Neural crest cell (in vitro differentiated cells): ENCODE measurements around the gene FYCO1. TPM values are rescaled to one million over a fixed set of nuclear protein-coding genes. Genes with fewer than 3 reads are reported as not detected.

Experiments used
- DNase-seq: peaks from one replicate; pipeline ENCODE4 v3.0.0; 2021; ENCODE audit warnings: low read depth, mixed read lengths, low spot score
- H3K27ac Mint-ChIP-seq: one replicate; pipeline ENCODE4 v1.8.0; 2021; ENCODE audit warnings: mild to moderate bottlenecking, mixed read lengths; ENCODE audit not compliant: unreplicated experiment
- H3K27me3 Mint-ChIP-seq: 2 replicates; pipeline ENCODE4 v1.8.0; 2021; ENCODE audit warnings: low read depth, mild to moderate bottlenecking, mixed read lengths
- H3K36me3 Mint-ChIP-seq: 2 replicates; pipeline ENCODE4 v1.8.0; 2021; ENCODE audit warnings: low read depth, mild to moderate bottlenecking, mixed read lengths
- H3K4me1 Mint-ChIP-seq: 2 replicates; pipeline ENCODE4 v1.8.0; 2021; ENCODE audit warnings: mixed read lengths
- H3K4me3 Mint-ChIP-seq: one replicate; pipeline ENCODE4 v1.8.0; 2021; ENCODE audit warnings: mild to moderate bottlenecking, mixed read lengths
- H3K9me3 Mint-ChIP-seq: 2 replicates; pipeline ENCODE4 v1.8.0; 2021; ENCODE audit warnings: mixed read lengths
- total RNA-seq: library from RNA; stranded (reverse); gene quantifications from 2 replicates; pipeline ENCODE4 v1.2.1, GENCODE V29; 2021
- TF ChIP-seq, protein P1 (sequence below): fragments of 200-600 bp; sonication (generic); conservative IDR thresholded peaks from 2 replicates; pipeline ENCODE4 v1.5.0; 2021; ENCODE audit warnings: antibody characterized with exemption, mild to moderate bottlenecking

The FYCO1 gene
- total RNA-seq, 1 donor from 2014 or later: 9.7 TPM

DNA sequence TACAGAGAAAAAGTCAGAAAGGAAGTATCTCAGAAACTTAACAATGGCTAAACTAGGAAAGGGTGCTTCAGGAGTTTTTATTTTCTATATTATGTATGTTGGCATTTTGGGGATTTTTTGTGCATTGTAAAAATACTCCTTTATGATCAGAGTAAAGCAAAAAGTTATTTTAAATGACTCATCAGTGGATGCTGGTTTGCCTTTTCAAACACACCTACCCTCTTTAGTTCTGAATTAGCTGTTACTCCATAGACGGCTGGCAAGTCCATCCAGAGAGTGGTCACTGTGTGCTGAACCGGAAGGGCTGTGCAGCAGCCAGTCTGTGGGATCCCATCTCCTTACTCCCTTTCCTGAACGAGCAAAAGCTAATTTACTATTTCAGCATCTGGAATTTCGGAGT lies 108.3 kb downstream of the FYCO1 start:
- no peaks in the 10 kb centered on the region for H3K36me3 Mint-ChIP-seq
- no peaks in the 10 kb centered on the region for H3K27me3 Mint-ChIP-seq
- DNase-seq: no peak
- H3K4me3 Mint-ChIP-seq: no peak overlapping the region
- peaks cover 1% of the 10 kb centered on the region for H3K9me3 Mint-ChIP-seq
- H3K27ac Mint-ChIP-seq: no peak overlapping the region
- peaks cover 4% of the 10 kb centered on the region for H3K4me1 Mint-ChIP-seq
- TF ChIP-seq, protein P1, sequence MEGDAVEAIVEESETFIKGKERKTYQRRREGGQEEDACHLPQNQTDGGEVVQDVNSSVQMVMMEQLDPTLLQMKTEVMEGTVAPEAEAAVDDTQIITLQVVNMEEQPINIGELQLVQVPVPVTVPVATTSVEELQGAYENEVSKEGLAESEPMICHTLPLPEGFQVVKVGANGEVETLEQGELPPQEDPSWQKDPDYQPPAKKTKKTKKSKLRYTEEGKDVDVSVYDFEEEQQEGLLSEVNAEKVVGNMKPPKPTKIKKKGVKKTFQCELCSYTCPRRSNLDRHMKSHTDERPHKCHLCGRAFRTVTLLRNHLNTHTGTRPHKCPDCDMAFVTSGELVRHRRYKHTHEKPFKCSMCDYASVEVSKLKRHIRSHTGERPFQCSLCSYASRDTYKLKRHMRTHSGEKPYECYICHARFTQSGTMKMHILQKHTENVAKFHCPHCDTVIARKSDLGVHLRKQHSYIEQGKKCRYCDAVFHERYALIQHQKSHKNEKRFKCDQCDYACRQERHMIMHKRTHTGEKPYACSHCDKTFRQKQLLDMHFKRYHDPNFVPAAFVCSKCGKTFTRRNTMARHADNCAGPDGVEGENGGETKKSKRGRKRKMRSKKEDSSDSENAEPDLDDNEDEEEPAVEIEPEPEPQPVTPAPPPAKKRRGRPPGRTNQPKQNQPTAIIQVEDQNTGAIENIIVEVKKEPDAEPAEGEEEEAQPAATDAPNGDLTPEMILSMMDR: no peak

DNA sequence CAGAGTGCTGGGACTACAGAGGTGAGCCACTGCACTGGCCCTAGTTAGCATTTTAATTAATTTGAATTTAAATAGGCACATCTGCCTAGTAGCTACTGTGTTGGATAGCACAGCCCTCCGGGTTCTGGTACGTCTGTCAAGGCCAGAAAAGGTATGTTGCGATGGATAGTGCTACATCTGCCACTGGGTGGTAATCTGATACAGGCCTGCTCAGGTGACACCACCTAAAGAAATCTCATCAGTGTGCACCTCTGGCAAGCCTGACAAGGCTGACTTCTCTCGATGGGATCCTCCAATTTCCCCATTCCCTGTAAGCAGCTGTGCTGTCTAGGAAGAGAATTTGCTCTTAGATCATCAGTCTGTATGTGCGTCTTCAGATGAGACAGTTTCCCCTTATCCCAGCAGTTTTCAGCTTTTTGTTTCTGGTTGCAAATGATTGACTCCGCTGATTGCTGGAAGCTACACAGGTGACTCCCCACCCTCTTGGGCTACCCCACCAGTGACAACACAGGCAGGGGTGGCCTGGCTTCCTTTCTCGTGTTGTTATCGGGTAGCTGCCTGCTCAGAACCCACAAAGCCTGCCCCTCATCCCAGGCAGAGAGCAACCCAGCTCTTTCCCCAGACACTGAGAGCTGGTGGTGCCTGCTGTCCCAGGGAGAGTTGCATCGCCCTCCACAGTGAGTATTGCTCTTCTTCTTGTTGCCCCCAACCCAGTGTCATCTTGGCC lies 109.5 kb downstream of the FYCO1 start, which contains the start of gene CCR9:
CCR9 (plus strand) TSS at position 565 of the 727 bp plus-strand sequence. CDS start 8,391 bp downstream, outside the sequence.
- DNase-seq: no peak
- TF ChIP-seq, protein P1: no peak
- no peaks in the 10 kb centered on the region for H3K27me3 Mint-ChIP-seq
- no peak within 1 kb of the TSS for H3K4me3 Mint-ChIP-seq
- H3K4me1 Mint-ChIP-seq: peaks cover 8% of the 10 kb centered on the region
- no peak within 1 kb of the TSS for H3K27ac Mint-ChIP-seq
- no peaks in the 10 kb centered on the region for H3K9me3 Mint-ChIP-seq
- no peaks in the 10 kb centered on the region for H3K36me3 Mint-ChIP-seq

DNA sequence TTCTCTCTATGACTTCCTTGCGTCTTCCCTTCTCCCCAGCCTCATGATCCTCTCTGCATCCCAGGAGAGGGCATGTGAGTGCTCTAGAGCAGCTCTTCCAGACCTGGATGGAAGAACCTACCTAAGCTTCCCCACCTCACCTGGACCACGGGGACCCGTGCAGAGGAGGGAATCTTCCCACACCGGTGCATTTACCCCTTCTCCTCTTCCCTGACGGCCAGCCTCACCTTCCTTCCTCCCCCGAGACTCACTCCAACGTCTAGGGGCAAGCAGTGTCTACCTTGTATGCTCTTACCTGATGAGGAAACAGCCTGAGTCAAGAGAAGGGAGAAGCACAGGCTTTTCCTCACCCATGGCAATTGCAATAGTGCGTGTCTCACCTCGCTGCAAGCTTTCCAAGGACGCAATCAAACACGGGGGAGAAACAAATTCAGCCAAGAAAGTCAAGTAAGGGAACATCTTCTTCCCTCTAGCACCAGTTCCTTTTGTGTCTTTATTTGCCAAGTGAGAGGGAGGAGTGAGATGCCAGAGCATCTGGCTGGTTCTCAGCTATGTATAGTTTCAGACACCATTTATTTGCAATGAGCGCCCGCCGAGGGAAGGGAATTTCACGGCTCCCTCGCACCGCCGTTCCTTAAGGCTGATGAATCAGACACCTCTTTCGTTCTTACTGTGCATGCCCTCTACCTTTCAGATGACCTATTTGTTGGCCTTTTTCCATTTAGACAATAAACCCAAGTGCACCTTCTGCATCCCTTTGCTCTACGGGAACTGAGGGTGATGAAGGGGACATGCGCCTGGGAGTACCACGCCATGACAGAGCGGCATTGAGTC lies 111.0 kb downstream of the FYCO1 start:
- no peaks in the 10 kb centered on the region for H3K36me3 Mint-ChIP-seq
- DNase-seq: no peak
- TF ChIP-seq, protein P1: no peak
- no peaks in the 10 kb centered on the region for H3K27me3 Mint-ChIP-seq
- H3K4me1 Mint-ChIP-seq: peaks cover 8% of the 10 kb centered on the region
- no peak overlapping the region for H3K4me3 Mint-ChIP-seq
- no peaks in the 10 kb centered on the region for H3K9me3 Mint-ChIP-seq
- H3K27ac Mint-ChIP-seq: peak overlapping the region; percentile 40

DNA sequence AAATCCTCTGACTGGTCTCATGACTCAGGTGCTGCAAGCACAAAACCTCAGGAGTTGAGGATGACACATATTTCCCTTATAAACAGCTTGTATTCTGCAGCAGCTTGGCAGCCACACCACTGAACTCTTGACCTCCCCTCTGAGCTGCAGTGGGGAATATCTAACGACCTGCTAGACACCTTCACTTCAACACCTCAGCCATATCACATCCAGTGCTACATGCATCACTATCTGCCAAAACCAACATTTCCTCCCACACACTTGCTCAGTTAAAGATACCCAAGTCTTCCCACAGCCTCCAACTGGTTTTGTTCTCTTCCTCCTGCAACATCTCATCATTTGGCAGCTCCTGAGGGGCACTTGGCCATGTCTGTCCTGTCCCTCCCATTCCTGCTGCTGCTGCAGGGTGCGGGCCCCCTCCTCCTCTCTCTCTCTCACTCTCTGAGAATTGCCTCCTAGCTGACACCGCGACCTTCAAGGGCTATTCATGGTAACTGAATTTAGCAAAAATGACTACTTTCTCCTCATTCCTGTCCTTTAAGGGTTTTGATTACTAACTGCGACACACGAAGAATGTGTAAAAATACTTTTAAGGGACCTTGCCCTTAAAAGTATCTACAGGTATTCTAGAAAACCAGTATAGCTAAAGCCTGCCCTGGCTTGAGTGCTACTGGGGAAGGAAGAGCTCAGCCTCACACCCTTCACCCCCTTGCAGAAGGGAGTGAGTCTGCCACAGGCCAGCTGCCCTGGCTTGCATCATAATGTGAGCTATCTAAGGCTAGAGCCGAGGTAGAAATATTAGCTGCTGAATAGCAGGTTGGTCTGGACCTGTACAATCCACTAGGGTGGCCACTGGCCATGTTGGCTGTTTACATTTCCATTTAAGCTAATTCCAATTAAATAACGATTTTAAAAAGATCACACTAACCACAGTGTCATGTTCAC lies 114.3 kb downstream of the FYCO1 start:
- no peak for DNase-seq
- Mint-ChIP-seq H3K27me3 (no peaks in the 10 kb centered on the region), H3K27ac (no peak overlapping the region), H3K4me1 (peaks cover 8% of the 10 kb centered on the region), H3K4me3 (no peak overlapping the region), H3K9me3 (no peaks in the 10 kb centered on the region), H3K36me3 (no peaks in the 10 kb centered on the region)
- TF ChIP-seq, protein P1: no peak

DNA sequence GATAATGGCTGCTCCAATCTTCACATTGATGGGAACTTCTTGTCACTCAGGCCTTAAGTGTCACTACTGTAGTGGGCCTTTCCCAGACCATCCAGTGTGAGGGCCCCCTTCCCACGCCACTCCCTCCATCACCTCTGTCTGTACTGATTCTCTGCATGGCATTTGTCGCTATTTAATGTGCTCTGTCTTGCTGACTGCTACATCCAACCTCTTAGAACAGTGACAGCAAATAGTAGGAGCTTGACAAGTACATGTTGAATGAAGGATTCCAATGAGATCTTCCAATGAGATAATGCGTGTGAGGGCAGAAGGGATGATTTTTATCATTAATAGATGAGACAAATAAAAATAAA lies 114.9 kb downstream of the FYCO1 start:
- peaks cover 8% of the 10 kb centered on the region for H3K4me1 Mint-ChIP-seq
- H3K27me3 Mint-ChIP-seq: no peaks in the 10 kb centered on the region
- TF ChIP-seq, protein P1: no peak
- DNase-seq: no peak
- H3K27ac Mint-ChIP-seq: no peak overlapping the region
- no peak overlapping the region for H3K4me3 Mint-ChIP-seq
- no peaks in the 10 kb centered on the region for H3K9me3 Mint-ChIP-seq
- H3K36me3 Mint-ChIP-seq: no peaks in the 10 kb centered on the region
